Right atrium auricular region (tissue), 2 donors: ENCODE results near the gene CDIP1. TPM values are rescaled to one million over a fixed set of nuclear protein-coding genes. Genes with fewer than 3 reads are reported as not detected.

ENCODE experiments used
- DNase-seq: peaks from one replicate; pipeline ENCODE4 v3.0.0-alpha.2; 2019; ENCODE audit warnings: low spot score
- H3K27ac ChIP-seq, 2 donors: fragments of 200-600 bp; sonication (generic); 1 replicate in 1 of 2; 2 replicates in 1 of 2; pipeline ENCODE4 v1.5.1; 2016 to 2019
- H3K27me3 ChIP-seq, 2 donors: fragments of 200-600 bp; sonication (generic); one replicate each; pipeline versions ENCODE4 v1.5.1 to v1.6.0; 2017 to 2019
- H3K36me3 ChIP-seq: fragments of 200-600 bp; sonication (generic); one replicate; pipeline ENCODE4 v1.5.1; 2016
- H3K4me1 ChIP-seq, 2 donors: fragments of 200-600 bp; sonication (generic); one replicate each; pipeline versions ENCODE4 v1.5.1 to v1.6.0; 2017 to 2019
- H3K4me3 ChIP-seq, 2 donors: fragments of 200-600 bp; sonication (generic); 1 replicate in 1 of 2; 2 replicates in 1 of 2; pipeline ENCODE4 v1.5.1; 2017 to 2019; ENCODE audit warnings: mild to moderate bottlenecking in 1 of 2, moderate library complexity in 1 of 2
- H3K9me3 ChIP-seq, 2 donors: fragments of 200-600 bp; sonication (generic); one replicate each; pipeline ENCODE4 v1.5.1; 2019
- CTCF ChIP-seq, 2 donors: fragments of 200-600 bp; sonication (generic); IDR thresholded peaks; one replicate each; pipeline ENCODE4 v1.5.1; 2019; ENCODE audit warnings: antibody characterized with exemption in 2 of 2
- total RNA-seq, 2 donors: library from RNA; depleted of rRNA; stranded (reverse); fragments of >200 nt; gene quantifications; one replicate each; pipeline ENCODE4 v1.1.0, GENCODE V29; 2016

CDIP1 gene
- total RNA-seq, 2 donors from 2014 or later = 29.6 to 42.9 TPM

GRCh38 chr16:4500272-4500671 is 38.3 kb downstream of the CDIP1 start:
- H3K4me3 ChIP-seq = peak overlapping the region; percentile 2 to 17
- peaks cover 3 to 37% of the 10 kb centered on the region in 2 donors for H3K4me1 ChIP-seq
- no peak for TF ChIP-seq CTCF (IDR thresholded peaks at IDR 0.05)

GRCh38 chr16:4499196-4499555 is 39.4 kb downstream of the CDIP1 start:
- TF ChIP-seq CTCF (IDR thresholded peaks at IDR 0.05) = no peak
- H3K9me3 ChIP-seq = no peaks in the 10 kb centered on the region
- H3K4me1 ChIP-seq = peaks cover 3 to 46% of the 10 kb centered on the region in 2 donors
- H3K4me3 ChIP-seq = no peak overlapping the region
- DNase-seq = no peak
- peaks cover 15% of the 10 kb centered on the region for H3K36me3 ChIP-seq
- no peaks in the 10 kb centered on the region for H3K27me3 ChIP-seq
- no peak overlapping the region for H3K27ac ChIP-seq

More at GRCh38 chr16:4500272-4500671, 38.3 kb downstream of the CDIP1 start:
- Histone ChIP-seq H3K27ac (peak overlapping the region; percentile 61 to 86), H3K9me3 (no peaks in the 10 kb centered on the region), H3K27me3 (no peaks in the 10 kb centered on the region), H3K36me3 (peaks cover 16% of the 10 kb centered on the region)
- DNase-seq = no peak

DNA sequence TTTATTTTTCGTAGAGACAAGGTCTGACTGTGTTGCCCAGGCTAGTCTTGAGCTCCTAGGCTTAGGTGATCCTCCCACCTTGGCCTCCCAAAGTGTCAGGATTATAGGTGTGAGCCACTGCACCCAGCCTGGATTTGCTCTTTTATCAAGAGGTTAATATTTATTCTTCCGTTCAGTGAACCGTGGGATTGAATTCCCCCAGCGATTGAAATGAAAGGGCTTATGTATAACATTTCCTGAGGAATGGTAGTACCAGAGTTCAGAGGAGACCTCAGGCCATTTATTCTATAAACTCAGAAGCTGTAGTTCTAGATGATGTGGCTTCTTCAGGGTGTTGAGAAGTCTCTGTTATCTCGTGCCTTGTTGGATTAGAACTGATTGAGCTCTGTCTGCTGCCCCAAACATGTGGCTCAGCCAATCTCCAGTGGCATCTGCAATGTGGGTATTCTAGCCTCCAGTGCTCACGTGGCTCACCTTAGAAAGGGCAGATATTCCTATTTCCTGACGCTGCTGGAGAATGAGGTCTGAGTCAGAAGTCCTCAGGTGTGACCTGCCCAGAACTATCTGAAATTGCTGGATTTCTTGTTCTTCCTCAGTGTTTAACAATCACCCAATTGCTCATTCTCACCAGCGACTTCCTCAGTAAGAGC is 39.9 kb downstream of the CDIP1 start:
- H3K4me3 ChIP-seq = no peak overlapping the region
- TF ChIP-seq CTCF (IDR thresholded peaks at IDR 0.05) = no peak
- H3K27ac ChIP-seq = no peak overlapping the region
- no peak for DNase-seq
- H3K4me1 ChIP-seq = peaks cover 3 to 46% of the 10 kb centered on the region in 2 donors
- H3K36me3 ChIP-seq = peaks cover 15% of the 10 kb centered on the region
- no peaks in the 10 kb centered on the region for H3K27me3 ChIP-seq
- no peaks in the 10 kb centered on the region for H3K9me3 ChIP-seq

DNA sequence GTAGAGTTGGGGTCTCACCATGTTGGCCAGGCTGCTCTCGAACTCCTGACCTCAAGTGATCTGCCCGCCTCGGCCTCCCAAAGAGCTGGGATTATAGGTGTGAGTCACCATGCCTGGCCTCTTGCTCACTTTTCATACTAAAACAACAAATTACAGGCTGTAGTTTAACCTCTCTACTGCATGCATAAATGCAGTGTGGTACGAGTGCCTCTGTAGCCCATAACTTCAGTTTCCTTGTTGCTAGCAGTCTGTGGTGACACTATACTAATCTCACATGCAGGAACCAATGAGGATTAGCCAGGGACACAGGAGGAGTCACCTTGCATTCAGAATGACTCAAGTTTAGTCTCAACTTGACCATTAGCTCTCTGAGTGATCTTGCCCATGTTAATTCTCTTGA is 42.3 kb downstream of the CDIP1 start:
- Histone ChIP-seq H3K27me3 (no peaks in the 10 kb centered on the region), H3K4me1 (peaks cover 2 to 39% of the 10 kb centered on the region in 2 donors), H3K9me3 (no peaks in the 10 kb centered on the region), H3K4me3 (no peak overlapping the region), H3K27ac (no peak overlapping the region), H3K36me3 (peaks cover 15% of the 10 kb centered on the region)
- no peak for TF ChIP-seq CTCF (IDR thresholded peaks at IDR 0.05)
- DNase-seq = no peak

DNA sequence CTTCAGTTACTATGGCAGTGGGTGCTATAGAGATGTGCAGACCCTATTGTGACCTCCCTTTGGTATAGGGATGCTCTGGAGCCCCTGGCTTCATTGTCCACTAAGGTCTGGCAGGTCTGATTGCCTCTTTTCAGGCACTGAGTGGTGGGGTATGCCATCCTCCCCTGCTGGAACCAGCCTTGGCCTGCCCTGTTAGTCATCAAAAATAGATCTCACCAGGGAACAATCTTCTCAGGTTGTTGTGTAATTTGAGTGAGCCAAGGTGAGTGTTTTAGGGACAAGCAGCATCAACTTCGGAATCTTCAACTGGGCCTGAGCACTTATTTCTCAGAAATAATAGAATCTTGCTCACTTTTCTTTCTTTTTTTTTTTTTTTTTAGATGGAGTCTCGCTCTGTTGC is 42.8 kb downstream of the CDIP1 start:
- Histone ChIP-seq H3K27me3 (no peaks in the 10 kb centered on the region), H3K9me3 (no peaks in the 10 kb centered on the region), H3K4me1 (peaks cover 0 to 34% of the 10 kb centered on the region in 2 donors), H3K4me3 (no peak overlapping the region), H3K36me3 (peaks cover 15% of the 10 kb centered on the region), H3K27ac (no peak overlapping the region)
- DNase-seq = no peak
- TF ChIP-seq CTCF (IDR thresholded peaks at IDR 0.05) = no peak
